Nephron (organoid): ENCODE results near the gene SETD1B.
A peak's percentile ranks its signal among the peaks of the same experiment; 100 is the strongest.

Experiments
- H3K27ac Mint-ChIP-seq, 3 experiments: 2 replicates each; pipeline ENCODE4 v1.8.0; 2020; ENCODE audit warnings: mixed read lengths in 3 of 3, mild to moderate bottlenecking in 2 of 3, moderate library complexity in 1 of 3
- H3K27me3 Mint-ChIP-seq: 2 replicates; pipeline ENCODE4 v1.8.0; 2021; ENCODE audit warnings: low read depth, mild to moderate bottlenecking, moderate library complexity, mixed read lengths
- H3K36me3 Mint-ChIP-seq: 2 replicates; pipeline ENCODE4 v1.8.0; 2020; ENCODE audit warnings: low read depth, mixed read lengths
- H3K4me1 Mint-ChIP-seq: 2 replicates; pipeline ENCODE4 v1.8.0; 2020; ENCODE audit warnings: mixed read lengths
- H3K4me3 Mint-ChIP-seq, 3 experiments: 2 replicates each; pipeline ENCODE4 v1.8.0; 2020; ENCODE audit warnings: mild to moderate bottlenecking in 3 of 3, mixed read lengths in 3 of 3, moderate library complexity in 2 of 3
- H3K9me3 Mint-ChIP-seq: 2 replicates; pipeline ENCODE4 v1.8.0; 2020; ENCODE audit warnings: mixed read lengths
- TF ChIP-seq, protein P1 (sequence below), 3 experiments: fragments of 200-600 bp; sonication (generic); IDR thresholded peaks; one replicate each; pipeline ENCODE4 v1.5.0; 2021; ENCODE audit warnings: antibody characterized with exemption in 3 of 3; ENCODE audit not compliant: unreplicated experiment in 3 of 3

The SETD1B gene

DNA sequence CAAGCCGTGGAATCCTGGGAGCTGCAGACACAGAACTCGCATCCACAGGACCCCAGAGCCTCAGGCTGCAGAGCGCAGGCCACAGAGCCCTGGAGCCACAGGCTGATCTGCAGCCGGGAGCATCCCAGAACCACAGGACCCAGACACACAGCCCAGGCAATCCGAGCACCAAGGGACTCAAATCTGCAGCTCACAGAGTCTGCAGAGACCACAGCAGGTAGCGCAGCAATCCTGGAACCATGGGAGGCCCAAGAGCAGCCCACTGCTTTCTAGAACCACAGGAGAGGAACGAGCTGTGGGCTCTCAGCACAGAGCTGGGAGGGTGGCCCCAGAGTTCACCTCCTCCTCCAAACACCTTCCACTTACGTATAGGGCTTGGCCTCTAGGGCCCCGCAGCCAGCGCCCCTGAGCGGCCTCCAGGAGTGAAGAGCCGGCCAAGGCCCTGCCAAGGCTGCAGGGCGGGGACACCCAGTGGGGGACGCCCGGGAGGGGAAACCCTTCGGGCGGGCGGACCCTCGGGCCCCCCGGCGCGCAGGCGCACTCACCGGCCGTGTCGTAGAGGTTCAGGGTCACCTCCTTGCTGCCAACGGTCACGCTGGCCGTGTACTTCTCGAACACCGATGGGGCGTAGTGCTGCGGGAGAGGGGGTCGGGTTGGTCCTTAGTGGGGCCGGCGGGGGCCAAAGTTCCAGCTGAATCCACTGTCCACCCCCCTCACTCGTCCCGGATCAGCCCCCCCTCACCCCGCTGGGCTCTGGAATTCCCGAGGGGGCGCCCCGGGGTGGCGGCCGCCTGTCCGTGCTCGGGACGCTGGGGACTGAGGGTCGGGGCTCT is 11.0 kb upstream of the SETD1B start:
- Mint-ChIP-seq H3K36me3 (peaks cover 11% of the 10 kb centered on the region), H3K4me3 (peak overlapping the region; percentile 79 to 84 (median 83)), H3K27ac (peak overlapping the region; percentile 48 to 83 (median 60)), H3K27me3 (peaks cover 7% of the 10 kb centered on the region), H3K4me1 (peaks cover 42% of the 10 kb centered on the region), H3K9me3 (no peaks in the 10 kb centered on the region)
- TF ChIP-seq, protein P1, sequence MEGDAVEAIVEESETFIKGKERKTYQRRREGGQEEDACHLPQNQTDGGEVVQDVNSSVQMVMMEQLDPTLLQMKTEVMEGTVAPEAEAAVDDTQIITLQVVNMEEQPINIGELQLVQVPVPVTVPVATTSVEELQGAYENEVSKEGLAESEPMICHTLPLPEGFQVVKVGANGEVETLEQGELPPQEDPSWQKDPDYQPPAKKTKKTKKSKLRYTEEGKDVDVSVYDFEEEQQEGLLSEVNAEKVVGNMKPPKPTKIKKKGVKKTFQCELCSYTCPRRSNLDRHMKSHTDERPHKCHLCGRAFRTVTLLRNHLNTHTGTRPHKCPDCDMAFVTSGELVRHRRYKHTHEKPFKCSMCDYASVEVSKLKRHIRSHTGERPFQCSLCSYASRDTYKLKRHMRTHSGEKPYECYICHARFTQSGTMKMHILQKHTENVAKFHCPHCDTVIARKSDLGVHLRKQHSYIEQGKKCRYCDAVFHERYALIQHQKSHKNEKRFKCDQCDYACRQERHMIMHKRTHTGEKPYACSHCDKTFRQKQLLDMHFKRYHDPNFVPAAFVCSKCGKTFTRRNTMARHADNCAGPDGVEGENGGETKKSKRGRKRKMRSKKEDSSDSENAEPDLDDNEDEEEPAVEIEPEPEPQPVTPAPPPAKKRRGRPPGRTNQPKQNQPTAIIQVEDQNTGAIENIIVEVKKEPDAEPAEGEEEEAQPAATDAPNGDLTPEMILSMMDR (IDR thresholded peaks at IDR 0.05; ENCODE audit: unreplicated experiment in 3 of 3) = no peak

DNA sequence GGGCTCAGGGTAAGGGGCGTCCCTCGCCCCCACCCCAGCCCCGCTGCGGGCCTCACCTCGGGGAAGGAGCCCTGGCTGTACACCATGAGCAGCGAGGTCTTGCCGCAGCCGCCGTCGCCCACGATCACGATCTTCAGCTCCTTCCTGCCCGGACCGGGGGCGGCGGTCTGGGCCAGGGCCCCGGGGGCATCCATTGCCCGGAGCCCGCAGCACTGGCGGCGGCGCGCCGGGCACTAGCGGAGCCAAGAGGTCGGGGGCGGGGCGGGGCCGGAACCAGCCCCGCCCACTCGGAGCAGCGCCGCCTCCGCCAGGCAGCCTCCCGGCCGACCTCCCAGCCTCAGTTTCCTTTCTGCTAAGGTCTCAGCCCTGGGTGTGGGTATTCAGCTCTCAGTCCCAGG is 10.4 kb upstream of the SETD1B start, which contains the start of gene RHOF:
Gene RHOF, minus strand, starts transcription at position 249 of the 398 bp plus-strand sequence. Its CDS starts 55 bp downstream, at position 194.
- Mint-ChIP-seq H3K27me3 (peaks cover 7% of the 10 kb centered on the region), H3K4me1 (peaks cover 46% of the 10 kb centered on the region), H3K36me3 (peaks cover 14% of the 10 kb centered on the region), H3K27ac (peak within 1 kb of the TSS; percentile 86 to 95 (median 87)), H3K4me3 (peak within 1 kb of the TSS; percentile 81 to 86 (median 84)), H3K9me3 (no peaks in the 10 kb centered on the region)
- TF ChIP-seq, protein P1 (IDR thresholded peaks at IDR 0.05; ENCODE audit: unreplicated experiment in 3 of 3) = no peak

DNA sequence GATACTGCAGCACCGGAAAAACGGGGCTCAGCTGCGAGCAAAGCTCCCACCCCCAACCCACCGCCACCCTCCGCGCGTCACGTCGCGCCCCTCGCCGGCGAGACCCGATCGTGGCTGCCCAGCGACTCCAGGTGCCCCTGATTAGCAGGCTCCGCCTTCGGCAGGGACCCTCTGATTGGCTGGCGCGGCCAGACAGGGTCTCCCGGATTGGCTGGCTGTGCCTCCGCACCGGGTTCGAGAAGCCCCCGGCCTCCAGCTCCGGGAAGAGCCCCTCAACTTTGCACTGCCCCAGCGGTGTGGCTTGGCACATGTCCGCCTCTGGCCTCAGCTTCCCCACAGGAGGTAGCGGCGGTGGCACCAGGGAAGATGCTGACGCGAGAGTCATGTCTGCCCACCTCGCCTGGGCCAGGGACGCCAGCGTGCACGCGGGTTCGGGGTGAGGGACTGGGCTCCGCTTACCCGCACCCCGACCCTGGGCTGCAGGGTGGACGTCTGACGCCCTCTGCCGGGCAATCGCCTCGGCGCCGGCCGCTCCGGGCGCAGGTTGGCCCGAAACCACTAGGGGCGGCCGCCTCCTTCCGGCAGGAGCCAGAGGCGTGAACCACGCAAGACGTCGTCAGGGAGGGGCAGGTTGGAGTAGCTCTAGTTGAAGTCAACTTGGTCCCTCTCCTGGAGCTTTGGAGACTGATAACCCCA is 9.8 kb upstream of the SETD1B start:
- TF ChIP-seq, protein P1 (IDR thresholded peaks at IDR 0.05; ENCODE audit: unreplicated experiment in 3 of 3) = peak; percentile 99 to 100 (median 100)
- peaks cover 7% of the 10 kb centered on the region for H3K27me3 Mint-ChIP-seq
- H3K27ac Mint-ChIP-seq = peak overlapping the region; percentile 86 to 95 (median 87)
- H3K36me3 Mint-ChIP-seq = peaks cover 19% of the 10 kb centered on the region
- no peaks in the 10 kb centered on the region for H3K9me3 Mint-ChIP-seq
- peaks cover 51% of the 10 kb centered on the region for H3K4me1 Mint-ChIP-seq
- peak overlapping the region; percentile 81 to 86 (median 83) for H3K4me3 Mint-ChIP-seq

DNA sequence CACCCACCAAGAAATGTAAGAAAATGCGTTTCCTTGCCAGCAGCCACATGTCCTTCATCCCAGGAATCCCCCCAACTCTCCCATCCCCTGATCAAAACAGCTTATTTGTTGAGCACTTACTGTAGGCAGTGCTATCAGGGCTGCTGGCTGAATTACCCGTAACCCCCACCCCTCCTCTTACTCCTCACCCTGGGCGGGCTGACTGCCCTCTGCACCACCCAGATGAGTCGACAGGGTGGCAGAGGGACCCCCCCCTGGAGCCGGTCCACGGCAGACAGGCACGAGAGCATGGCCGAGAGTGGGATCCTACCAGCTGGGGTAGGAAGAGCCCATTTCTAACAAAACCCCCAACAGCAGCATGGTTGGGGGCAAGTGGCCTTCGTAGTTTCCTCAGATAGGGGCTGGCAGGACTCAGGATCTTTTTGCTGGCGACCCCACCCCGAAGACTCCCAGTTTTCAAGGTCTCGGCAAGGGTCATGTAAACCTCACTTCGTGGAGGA is 9.2 kb upstream of the SETD1B start:
- H3K4me3 Mint-ChIP-seq = peak overlapping the region; percentile 81 to 86 (median 83)
- H3K36me3 Mint-ChIP-seq = peaks cover 22% of the 10 kb centered on the region
- H3K27ac Mint-ChIP-seq = peak overlapping the region; percentile 86 to 95 (median 87)
- peaks cover 55% of the 10 kb centered on the region for H3K4me1 Mint-ChIP-seq
- H3K27me3 Mint-ChIP-seq = peaks cover 7% of the 10 kb centered on the region
- TF ChIP-seq, protein P1 (IDR thresholded peaks at IDR 0.05; ENCODE audit: unreplicated experiment in 3 of 3) = no peak
- H3K9me3 Mint-ChIP-seq = no peaks in the 10 kb centered on the region

DNA sequence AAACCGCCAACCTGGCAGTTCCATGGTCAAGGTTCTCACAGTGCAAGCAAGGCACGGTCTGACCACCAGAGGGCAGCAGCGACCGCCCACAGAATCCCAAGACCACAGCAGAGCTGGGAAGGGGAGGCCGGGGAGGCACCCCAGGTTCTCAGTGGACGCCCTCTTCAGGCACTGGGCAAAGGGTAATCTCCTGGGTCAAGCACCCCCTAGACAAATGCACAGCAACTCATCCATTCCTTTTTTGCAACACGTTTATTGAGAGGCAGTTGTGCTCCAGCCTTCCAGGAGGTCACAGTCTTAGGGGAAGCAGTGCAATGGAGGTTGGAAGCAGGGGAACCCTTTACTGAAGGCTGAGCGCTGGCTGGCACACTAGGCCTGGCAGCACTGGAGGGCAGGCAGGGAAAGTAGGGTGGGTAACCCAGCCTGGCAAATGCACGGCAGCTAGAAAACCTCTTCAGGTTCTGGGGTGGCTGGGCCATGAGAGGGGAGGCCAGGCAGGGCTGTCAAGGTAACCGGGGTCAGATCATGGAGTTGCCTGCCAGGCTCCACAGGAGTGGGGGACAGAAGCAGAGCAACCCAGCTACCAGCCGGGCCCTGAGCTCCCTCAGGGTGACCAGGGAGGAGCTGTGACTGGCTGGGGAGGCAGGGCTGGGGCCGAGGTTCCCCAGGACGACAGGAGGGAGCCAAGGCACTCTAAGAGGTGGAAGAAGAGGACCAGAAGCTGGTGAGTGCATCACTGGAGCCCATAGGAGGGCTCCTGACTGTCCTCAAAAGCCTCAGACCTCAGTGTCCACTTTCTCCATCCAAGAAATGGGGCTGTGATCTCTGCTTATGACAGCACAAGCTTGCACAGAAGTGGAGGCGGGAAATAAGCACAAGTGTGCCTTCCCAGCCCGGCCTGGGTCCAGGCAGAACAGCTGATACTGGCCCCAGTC is 8.5 kb upstream of the SETD1B start:
- no peaks in the 10 kb centered on the region for H3K9me3 Mint-ChIP-seq

More for the DNA sequence above, 8.5 kb upstream of the SETD1B start:
- H3K27ac Mint-ChIP-seq = peak overlapping the region; percentile 86 to 95 (median 87)
- TF ChIP-seq, protein P1 (IDR thresholded peaks at IDR 0.05; ENCODE audit: unreplicated experiment in 3 of 3) = peak; percentile 82 to 94 (median 93)
- peaks cover 22% of the 10 kb centered on the region for H3K36me3 Mint-ChIP-seq
- peaks cover 53% of the 10 kb centered on the region for H3K4me1 Mint-ChIP-seq
- H3K27me3 Mint-ChIP-seq = peaks cover 7% of the 10 kb centered on the region
- H3K4me3 Mint-ChIP-seq = peak overlapping the region; percentile 81 to 86 (median 83)
